Ovary (tissue), 9 donors: ENCODE measurements around the gene PKP3. TPM values are rescaled to one million over a fixed set of nuclear protein-coding genes. Genes with fewer than 3 reads are reported as not detected.
A peak's percentile ranks its signal among the peaks of the same experiment; 100 is the strongest.

Experiments
- DNase-seq, 5 donors: peaks; one replicate each; pipeline ENCODE4 v3.0.0-alpha.2; 2019 to 2020
- H3K27ac ChIP-seq, 2 donors: fragments of 200-600 bp; one replicate each; pipeline versions ENCODE4 v1.5.1 to v1.8.0; 2019 to 2022
- H3K27me3 ChIP-seq: fragments of 200-600 bp; one replicate; pipeline ENCODE4 v1.8.0; 2022
- H3K36me3 ChIP-seq: fragments of 200-600 bp; sonication (generic); one replicate; pipeline ENCODE4 v1.5.1; 2019
- H3K4me1 ChIP-seq: one replicate; pipeline ENCODE4 v1.8.1; 2013; ENCODE audit warnings: mild to moderate bottlenecking, moderate library complexity; ENCODE audit not compliant: insufficient read depth
- H3K4me3 ChIP-seq: fragments of 200-600 bp; sonication (generic); one replicate; pipeline ENCODE4 v1.5.1; 2017
- H3K9me3 ChIP-seq, 2 donors: fragments of 200-600 bp in 1 of 2; sonication (generic) in 1 of 2; one replicate each; pipeline versions ENCODE4 v1.5.1 to v1.8.1; 2013 to 2019; ENCODE audit warnings: mild to moderate bottlenecking in 1 of 2, moderate library complexity in 1 of 2
- EP300 ChIP-seq: sonication (generic); formaldehyde crosslinking; IDR thresholded peaks from one replicate; pipeline ENCODE4 v1.6.1; 2017; ENCODE audit warnings: antibody characterized with exemption
- POLR2A ChIP-seq: fragments of 450-650 bp; IDR thresholded peaks from one replicate; pipeline ENCODE4 v1.6.1; 2017; ENCODE audit warnings: antibody characterized with exemption, mild to moderate bottlenecking, moderate library complexity
- WGBS, 3 donors: extraction: QIAGEN DNeasy Blood & Tissue Kit in 1 of 3; methylation state at CpG; one replicate each; pipeline versions ENCODE4 v1.1.5 to v1.1.7; 2013 to 2017; 5-methylcytosine and 5-hydroxymethylcytosine counted together
- intact Hi-C, 4 donors: fragments of 100-400 bp; cut with DNase I; formaldehyde crosslinking; loops; one replicate each; pipeline versions ENCODE4 v1.11.0 to v1.15.1; 2022 to 2023
- polyA plus RNA-seq, 2 donors: library from polyadenylated mRNA; stranded (reverse); fragments of 200-250 nt in 1 of 2; fragments of 350-450 nt in 1 of 2; fragmentation: Illumina TruSeq in 1 of 2; extraction: RNeasy Lipid Tissue Mini Kit (QIAGEN cat#74804) in 1 of 2; gene quantifications; one replicate each; pipeline ENCODE4 v1.2.3, GENCODE V29; 2013 to 2014
- total RNA-seq, 7 donors: library from RNA; depleted of rRNA in 2 of 7; stranded (reverse); fragments of >200 nt in 2 of 7; fragmentation: NEBNext Ultra II Directional in 3 of 7; extraction: Animal tissue kit (Norgen Biotek cat#: 25700) in 3 of 7; gene quantifications; one replicate each; pipeline versions ENCODE4 v1.1.0 to v1.2.4, GENCODE V29; 2016 to 2023
- TF ChIP-seq, protein P1 (sequence below), 3 donors: fragments of 450-650 bp in 2 of 3; fragments of 200-600 bp in 1 of 3; IDR thresholded peaks; one replicate each; pipeline versions ENCODE4 v1.5.1 to v1.8.0; 2016 to 2022; ENCODE audit warnings: antibody characterized with exemption in 3 of 3, mild to moderate bottlenecking in 1 of 3
- donor health status: DM: no; HTN: no; CAD: no; lungs with moderate emphysema.
- donor health status: DM: no; HTN: no; CAD: no.
- donor health status: Bipolar disorder and iron deficiency.
- donor health status: DM: yes; HTN: yes; CAD: no.
- donor health status: DM: no; HTN: no; CAD: no.
- donor health status: DM: yes; HTN: yes; CAD: no.

PKP3 gene
- total and polyA plus RNA-seq, 9 donors, result 0.21 to 56.8 (median 3.0) TPM; not detected in 1

- no peaks in the 10 kb centered on the region for H3K27me3 ChIP-seq
- peaks cover 2% of the 10 kb centered on the region for H3K4me1 ChIP-seq
- TF ChIP-seq EP300 (no peak), POLR2A (no peak)
- TF ChIP-seq, protein P1, sequence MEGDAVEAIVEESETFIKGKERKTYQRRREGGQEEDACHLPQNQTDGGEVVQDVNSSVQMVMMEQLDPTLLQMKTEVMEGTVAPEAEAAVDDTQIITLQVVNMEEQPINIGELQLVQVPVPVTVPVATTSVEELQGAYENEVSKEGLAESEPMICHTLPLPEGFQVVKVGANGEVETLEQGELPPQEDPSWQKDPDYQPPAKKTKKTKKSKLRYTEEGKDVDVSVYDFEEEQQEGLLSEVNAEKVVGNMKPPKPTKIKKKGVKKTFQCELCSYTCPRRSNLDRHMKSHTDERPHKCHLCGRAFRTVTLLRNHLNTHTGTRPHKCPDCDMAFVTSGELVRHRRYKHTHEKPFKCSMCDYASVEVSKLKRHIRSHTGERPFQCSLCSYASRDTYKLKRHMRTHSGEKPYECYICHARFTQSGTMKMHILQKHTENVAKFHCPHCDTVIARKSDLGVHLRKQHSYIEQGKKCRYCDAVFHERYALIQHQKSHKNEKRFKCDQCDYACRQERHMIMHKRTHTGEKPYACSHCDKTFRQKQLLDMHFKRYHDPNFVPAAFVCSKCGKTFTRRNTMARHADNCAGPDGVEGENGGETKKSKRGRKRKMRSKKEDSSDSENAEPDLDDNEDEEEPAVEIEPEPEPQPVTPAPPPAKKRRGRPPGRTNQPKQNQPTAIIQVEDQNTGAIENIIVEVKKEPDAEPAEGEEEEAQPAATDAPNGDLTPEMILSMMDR (IDR thresholded peaks at IDR 0.05), result no peak
- no peak overlapping the region for H3K4me3 ChIP-seq
- intact Hi-C loops, result no loop called here
- DNase-seq, result no peak
- WGBS, 3 donors, result 84 to 88% (median 87%) methylated on average over 19 to 20 of the region's 20 CpGs
- H3K27ac ChIP-seq, result no peak overlapping the region
- no peaks in the 10 kb centered on the region for H3K36me3 ChIP-seq
- no peaks in the 10 kb centered on the region for H3K9me3 ChIP-seq
Observed at GRCh38 chr11:419248-420005, 25.4 kb downstream of the PKP3 start.

DNA sequence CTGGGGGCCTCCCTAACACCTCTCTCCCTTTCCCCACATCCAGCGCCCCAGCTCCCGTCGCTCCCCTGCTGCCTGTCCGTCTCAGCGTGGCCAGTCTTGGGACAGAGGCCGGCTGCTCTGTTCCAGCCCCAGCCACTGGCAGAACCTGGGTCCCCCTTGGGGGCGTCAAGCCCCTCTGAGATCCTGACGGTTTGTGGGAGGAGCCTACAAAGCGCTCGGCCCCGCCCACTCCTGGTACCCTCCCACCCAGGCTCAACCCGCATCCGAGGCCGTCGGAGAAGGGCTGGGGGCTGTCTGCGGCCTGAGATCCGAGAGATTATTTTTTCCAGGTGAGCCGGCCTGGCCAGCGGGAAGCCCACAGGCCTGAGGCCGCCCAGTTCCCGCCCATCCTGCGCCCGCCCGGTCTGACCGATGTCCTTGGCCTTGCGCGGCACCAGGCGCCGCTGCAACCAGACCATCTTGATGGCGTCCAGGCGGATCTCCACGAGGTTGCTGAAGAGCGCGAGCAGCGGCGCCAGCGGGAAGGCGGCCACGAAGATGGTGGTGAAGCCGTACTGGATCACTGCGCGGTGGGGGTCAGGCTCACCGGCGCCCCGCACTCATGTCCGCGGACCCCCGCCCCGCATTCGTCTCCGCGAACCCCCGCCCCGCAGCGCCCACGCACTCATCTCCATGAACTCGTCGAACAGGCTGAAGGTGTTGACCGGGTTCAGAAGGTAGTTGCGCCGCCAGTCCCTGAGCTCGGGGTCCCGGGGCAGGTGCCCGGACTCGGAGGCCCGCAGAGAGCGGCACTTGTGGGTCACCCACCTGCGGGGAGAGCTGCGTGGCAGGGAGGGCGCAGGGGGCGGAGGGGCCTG is 26.3 kb downstream of the PKP3 start:
- Histone ChIP-seq H3K9me3 (no peaks in the 10 kb centered on the region), H3K4me3 (no peak overlapping the region), H3K4me1 (peaks cover 2% of the 10 kb centered on the region), H3K36me3 (no peaks in the 10 kb centered on the region), H3K27me3 (no peaks in the 10 kb centered on the region), H3K27ac (no peak overlapping the region)
- TF ChIP-seq EP300, result no peak
- TF ChIP-seq POLR2A, result no peak
- TF ChIP-seq, protein P1 (IDR thresholded peaks at IDR 0.05), result no peak
- intact Hi-C loops, result no loop called here
- 41 to 61% (median 53%) methylated on average over 53 to 71 of the region's 71 CpGs for WGBS, 3 donors
- peak in 2 of 5 donors; percentile 15 to 38 for DNase-seq

DNA sequence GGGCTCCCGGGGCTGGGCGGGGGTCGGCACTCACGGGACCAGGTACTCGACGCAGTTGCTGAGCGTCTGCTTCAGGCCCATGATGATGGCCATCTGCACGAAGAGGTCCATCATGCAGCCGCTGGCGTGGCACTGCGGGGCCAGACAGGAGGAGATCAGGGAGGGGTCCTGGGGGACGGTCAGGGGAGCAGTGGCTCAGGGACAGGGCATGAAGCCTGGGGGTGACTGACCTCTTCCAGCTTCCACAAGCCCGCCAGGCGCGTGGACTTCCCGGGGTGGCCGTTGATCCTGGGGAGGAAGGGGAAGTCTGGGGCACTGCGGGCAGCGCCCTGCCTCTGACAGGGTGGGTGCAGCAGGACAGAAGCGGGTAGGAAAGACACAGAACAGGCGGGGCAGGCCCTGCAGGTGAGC is 26.9 kb downstream of the PKP3 start:
- no peaks in the 10 kb centered on the region for H3K36me3 ChIP-seq
- no peak overlapping the region for H3K4me3 ChIP-seq
- no peak overlapping the region for H3K27ac ChIP-seq
- H3K9me3 ChIP-seq, result no peaks in the 10 kb centered on the region
- WGBS, 3 donors, result 87 to 92% (median 90%) methylated on average over 21 of the region's 21 CpGs
- TF ChIP-seq, protein P1 (IDR thresholded peaks at IDR 0.05), result no peak
- TF ChIP-seq POLR2A (no peak), EP300 (no peak)
- intact Hi-C loops, result no loop called here
- H3K4me1 ChIP-seq, result peaks cover 2% of the 10 kb centered on the region
- DNase-seq, result peak in 2 of 5 donors; percentile 15 to 29
- no peaks in the 10 kb centered on the region for H3K27me3 ChIP-seq

DNA sequence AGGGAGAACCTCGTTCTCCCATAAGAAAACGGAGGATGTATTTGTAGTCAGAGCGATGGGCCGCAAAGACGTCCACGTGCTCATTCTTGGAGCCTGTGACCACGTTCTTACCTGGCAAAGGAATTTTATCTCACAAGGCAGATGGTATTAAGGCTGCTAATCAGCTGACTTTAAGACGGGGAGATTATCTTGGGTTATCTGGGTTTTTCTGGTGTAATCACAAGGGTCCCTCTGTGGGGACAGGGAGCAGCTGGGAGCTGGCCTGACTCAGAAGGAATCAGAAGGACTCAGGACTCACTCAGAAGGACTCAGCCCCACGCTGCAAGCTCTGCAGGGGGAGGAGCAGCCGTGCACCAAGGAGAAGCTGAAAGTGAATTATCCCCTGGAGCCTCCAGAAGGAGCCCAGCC is 28.2 kb downstream of the PKP3 start:
- 72 to 76% (median 75%) methylated on average over 10 of the region's 10 CpGs for WGBS, 3 donors
- TF ChIP-seq, protein P1 (IDR thresholded peaks at IDR 0.05), result no peak
- TF ChIP-seq POLR2A (no peak), EP300 (no peak)
- intact Hi-C loops, result no loop called here
- H3K36me3 ChIP-seq, result no peaks in the 10 kb centered on the region
- DNase-seq, result peak in 1 of 5 donors; percentile 7
- no peak overlapping the region for H3K27ac ChIP-seq
- no peak overlapping the region for H3K4me3 ChIP-seq
- H3K27me3 ChIP-seq, result no peaks in the 10 kb centered on the region
- no peaks in the 10 kb centered on the region for H3K9me3 ChIP-seq
- no peaks in the 10 kb centered on the region for H3K4me1 ChIP-seq
